Pancreas (tissue), 10 donors: ENCODE data around the gene ADAP2. TPM values are rescaled to one million over a fixed set of nuclear protein-coding genes. Genes with fewer than 3 reads are reported as not detected.

ENCODE experiments used
- ATAC-seq, 4 donors: fragments of 200-7000 bp; cut with Tn5 transposase; one replicate each; pipeline versions ENCODE4 v1.8.0 to v1.9.1; 2020; ENCODE audit warnings: mild to moderate bottlenecking in 4 of 4, moderate library complexity in 4 of 4
- DNase-seq, 6 donors: peaks; one replicate each; pipeline ENCODE4 v3.0.0-alpha.2; 2020
- FAIRE-seq: peaks from 2 replicates; lab custom pipeline; 2012; peaks lifted over from hg19 to GRCh38; lab: Jason Lieb, UNC
- H3K27ac ChIP-seq, 4 donors: fragments of 200-600 bp; sonication (generic); 1 replicate in 3 of 4; 2 replicates in 1 of 4; pipeline versions ENCODE4 v1.5.0 to v1.8.0; 2020
- H3K27me3 ChIP-seq, 4 donors: fragments of 200-600 bp; one replicate each; pipeline ENCODE4 v1.8.0; 2021
- H3K36me3 ChIP-seq, 3 donors: fragments of 200-600 bp; sonication (generic) in 1 of 3; one replicate each; pipeline versions ENCODE4 v1.5.0 to v1.8.0; 2020 to 2021
- H3K4me1 ChIP-seq, 3 donors: fragments of 200-600 bp; one replicate each; pipeline ENCODE4 v1.8.0; 2021
- H3K4me3 ChIP-seq, 4 donors: fragments of 200-600 bp; sonication (generic) in 2 of 4; one replicate each; pipeline versions ENCODE4 v1.5.0 to v1.8.0; 2020 to 2021
- H3K9me3 ChIP-seq, 4 donors: fragments of 200-600 bp; one replicate each; pipeline ENCODE4 v1.8.0; 2021
- WGBS, 2 donors: extraction: QIAGEN DNeasy Blood & Tissue Kit; methylation state at CpG; one replicate each; pipeline ENCODE4 v1.1.7; 2013; 5-methylcytosine and 5-hydroxymethylcytosine counted together
- intact Hi-C, 3 donors: fragments of 100-400 bp; cut with DNase I; formaldehyde crosslinking; loops; one replicate each; pipeline versions ENCODE4 v1.11.1 to v1.14.2; 2022
- polyA plus RNA-seq, 2 donors: library from polyadenylated mRNA; stranded (reverse); fragments of 200-250 nt; gene quantifications; one replicate each; pipeline ENCODE4 v1.2.3, GENCODE V29; 2013
- total RNA-seq, 6 donors: library from RNA; stranded (reverse); fragmentation: NEBNext Ultra II Directional in 4 of 6; extraction: Animal tissue kit (Norgen Biotek cat#: 25700) in 4 of 6; gene quantifications; one replicate each; pipeline versions ENCODE4 v1.2.1 to v1.2.4, GENCODE V29; 2021 to 2023
- TF ChIP-seq, protein P1 (sequence below), 4 donors: fragments of 200-600 bp; sonication (generic) in 3 of 4; IDR thresholded peaks; one replicate each; pipeline versions ENCODE4 v1.5.0 to v1.8.0; 2021; ENCODE audit warnings: antibody characterized with exemption in 4 of 4
- donor health status: healthy with polysubstance abuse.
- donor health status: DM: no; HTN: no; CAD: no; lungs with moderate emphysema.
- donor health status: DM: no; HTN: no; CAD: no.
- donor health status: control.
- donor health status: control.
- donor health status: Bipolar disorder and iron deficiency.
- donor health status: DM: yes; HTN: yes; CAD: no.
- donor health status: DM: no; HTN: no; CAD: no.
- donor health status: DM: no; HTN: no; CAD: no.
- donor health status: DM: yes; HTN: yes; CAD: no.

Gene ADAP2
- total and polyA plus RNA-seq, 8 donors: 2.1 to 13.3 (median 3.3) TPM

DNA sequence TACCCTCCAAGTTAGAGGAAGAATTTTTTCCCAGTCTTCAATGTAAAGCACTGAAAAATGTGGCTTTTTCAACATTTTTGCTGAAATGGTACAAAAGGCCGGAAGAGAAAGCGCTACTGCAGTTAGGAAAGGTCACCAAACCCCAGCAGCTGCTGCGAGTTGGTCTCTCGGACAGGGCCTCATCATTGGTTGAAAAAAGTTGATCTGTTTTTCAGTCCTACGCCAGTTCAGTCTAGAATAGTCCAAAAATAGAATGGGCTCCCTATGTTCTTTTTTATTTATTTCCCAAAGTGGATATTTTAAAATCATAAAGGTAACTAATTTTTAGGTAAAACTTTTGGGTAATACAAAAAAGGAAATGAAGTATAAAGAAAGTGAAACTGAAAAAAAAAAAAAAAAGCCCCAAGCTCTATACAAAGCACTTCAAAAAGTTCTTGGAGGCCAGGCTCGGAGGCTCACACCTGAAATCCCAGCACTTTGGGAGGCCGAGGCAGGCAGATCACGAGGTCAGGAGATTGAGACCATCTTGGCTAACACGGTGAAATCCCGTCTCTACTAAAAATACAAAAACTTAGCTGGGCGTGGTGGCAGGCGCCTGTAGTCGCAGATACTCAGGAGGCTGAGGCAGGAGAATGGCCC, 17.4 kb downstream of the ADAP2 start:
- Histone ChIP-seq H3K27ac (no peak overlapping the region), H3K4me1 (no peaks in the 10 kb centered on the region), H3K36me3 (no peaks in the 10 kb centered on the region), H3K4me3 (no peak overlapping the region), H3K27me3 (no peaks in the 10 kb centered on the region), H3K9me3 (no peaks in the 10 kb centered on the region)
- TF ChIP-seq, protein P1, sequence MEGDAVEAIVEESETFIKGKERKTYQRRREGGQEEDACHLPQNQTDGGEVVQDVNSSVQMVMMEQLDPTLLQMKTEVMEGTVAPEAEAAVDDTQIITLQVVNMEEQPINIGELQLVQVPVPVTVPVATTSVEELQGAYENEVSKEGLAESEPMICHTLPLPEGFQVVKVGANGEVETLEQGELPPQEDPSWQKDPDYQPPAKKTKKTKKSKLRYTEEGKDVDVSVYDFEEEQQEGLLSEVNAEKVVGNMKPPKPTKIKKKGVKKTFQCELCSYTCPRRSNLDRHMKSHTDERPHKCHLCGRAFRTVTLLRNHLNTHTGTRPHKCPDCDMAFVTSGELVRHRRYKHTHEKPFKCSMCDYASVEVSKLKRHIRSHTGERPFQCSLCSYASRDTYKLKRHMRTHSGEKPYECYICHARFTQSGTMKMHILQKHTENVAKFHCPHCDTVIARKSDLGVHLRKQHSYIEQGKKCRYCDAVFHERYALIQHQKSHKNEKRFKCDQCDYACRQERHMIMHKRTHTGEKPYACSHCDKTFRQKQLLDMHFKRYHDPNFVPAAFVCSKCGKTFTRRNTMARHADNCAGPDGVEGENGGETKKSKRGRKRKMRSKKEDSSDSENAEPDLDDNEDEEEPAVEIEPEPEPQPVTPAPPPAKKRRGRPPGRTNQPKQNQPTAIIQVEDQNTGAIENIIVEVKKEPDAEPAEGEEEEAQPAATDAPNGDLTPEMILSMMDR (IDR thresholded peaks at IDR 0.05): no peak
- WGBS, 2 donors: 93 to 94% methylated on average over 13 of the region's 13 CpGs
- DNase-seq: no peak
- intact Hi-C loops: no loop called here
- FAIRE-seq: no peak
- no peak for ATAC-seq

- no peak overlapping the region for H3K27ac ChIP-seq
- 62 to 69% methylated on average over 4 of the region's 4 CpGs for WGBS, 2 donors
- no peaks in the 10 kb centered on the region for H3K4me1 ChIP-seq
- no peaks in the 10 kb centered on the region for H3K9me3 ChIP-seq
- H3K4me3 ChIP-seq: no peak overlapping the region
- TF ChIP-seq, protein P1 (IDR thresholded peaks at IDR 0.05): no peak
- H3K27me3 ChIP-seq: no peaks in the 10 kb centered on the region
- FAIRE-seq (no peak), DNase-seq (no peak), ATAC-seq (no peak)
- intact Hi-C loops: no loop called here
- H3K36me3 ChIP-seq: no peaks in the 10 kb centered on the region
These were observed 20.7 kb downstream of the ADAP2 start for GRCh38 chr17:30942308-30943079.

DNA sequence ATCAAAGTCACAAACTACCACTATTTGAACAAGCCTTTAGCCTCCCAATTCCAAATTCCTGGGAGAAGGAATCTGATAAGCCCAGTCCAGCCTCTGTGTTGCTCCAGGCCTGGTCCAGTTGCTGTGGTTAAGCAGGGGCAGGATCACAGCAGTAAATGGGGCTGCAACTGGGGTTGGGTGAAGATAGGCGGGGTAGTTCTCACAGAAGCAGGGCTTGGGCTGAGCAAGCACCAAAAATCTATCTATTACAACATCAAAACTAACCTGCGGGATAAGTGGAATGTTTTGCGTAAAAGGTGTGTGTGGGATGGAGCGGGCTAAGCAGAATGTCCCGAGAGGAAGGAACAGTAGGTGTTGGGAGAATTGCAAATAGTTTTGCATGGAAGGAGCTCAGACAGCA, 26.1 kb downstream of the ADAP2 start:
- intact Hi-C loops: no loop called here
- ATAC-seq (no peak), DNase-seq (no peak), FAIRE-seq (no peak)
- H3K27ac ChIP-seq: no peak overlapping the region
- H3K27me3 ChIP-seq: no peaks in the 10 kb centered on the region
- no peaks in the 10 kb centered on the region for H3K36me3 ChIP-seq
- H3K4me3 ChIP-seq: no peak overlapping the region
- H3K4me1 ChIP-seq: no peaks in the 10 kb centered on the region
- TF ChIP-seq, protein P1 (IDR thresholded peaks at IDR 0.05): no peak
- WGBS, 2 donors: 96 to 97% methylated on average over 5 of the region's 5 CpGs
- no peaks in the 10 kb centered on the region for H3K9me3 ChIP-seq

- intact Hi-C loops: no loop called here
- ATAC-seq (no peak), DNase-seq (no peak), FAIRE-seq (no peak)
- WGBS, 2 donors: 89 to 92% methylated on average over 5 of the region's 5 CpGs
- Histone ChIP-seq H3K27me3 (no peaks in the 10 kb centered on the region), H3K4me3 (no peak overlapping the region), H3K9me3 (no peaks in the 10 kb centered on the region), H3K27ac (peak overlapping the region in 2 of 4 donors; percentile 4 to 36), H3K36me3 (no peaks in the 10 kb centered on the region), H3K4me1 (no peaks in the 10 kb centered on the region)
- TF ChIP-seq, protein P1 (IDR thresholded peaks at IDR 0.05): no peak
These were observed 28.4 kb downstream of the ADAP2 start for GRCh38 chr17:30950189-30950588.
